ENCODE measurements around the gene LDLRAD3.
"Not testable (repeated sequence)": the region's sequence is repeated elsewhere in the genome, so short reads cannot be mapped to it uniquely, and the experiment has no call there.

Gene LDLRAD3

DNA sequence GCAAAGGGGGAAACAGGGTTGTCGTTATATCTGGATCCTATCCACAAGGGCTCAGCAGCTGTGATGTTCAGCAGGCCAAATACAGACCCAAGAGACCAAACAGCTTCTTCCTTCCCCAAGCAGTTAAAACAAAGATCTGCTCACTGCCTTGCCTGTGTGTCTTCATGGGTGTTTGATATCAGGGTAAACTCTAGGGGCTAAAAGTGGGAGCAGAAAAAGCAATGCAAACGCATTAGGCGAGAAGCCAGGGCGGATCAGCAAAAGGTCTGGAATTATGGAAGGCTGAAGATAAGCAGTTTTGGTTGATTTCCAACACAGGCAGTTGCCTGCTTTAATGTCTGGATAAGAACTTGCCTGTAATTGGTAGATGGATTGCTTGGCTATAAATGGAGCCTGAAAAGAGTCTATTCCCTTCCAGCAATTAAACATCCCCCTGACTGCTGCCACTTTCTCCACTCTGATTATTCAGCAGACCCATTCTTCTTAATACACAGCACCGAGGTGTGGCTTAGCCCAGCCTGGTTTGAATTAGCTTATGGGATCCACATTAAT, 219.1 kb downstream of the LDLRAD3 start:
- DNase-seq (ENCODE audit: low spot score) = no peak

DNA sequence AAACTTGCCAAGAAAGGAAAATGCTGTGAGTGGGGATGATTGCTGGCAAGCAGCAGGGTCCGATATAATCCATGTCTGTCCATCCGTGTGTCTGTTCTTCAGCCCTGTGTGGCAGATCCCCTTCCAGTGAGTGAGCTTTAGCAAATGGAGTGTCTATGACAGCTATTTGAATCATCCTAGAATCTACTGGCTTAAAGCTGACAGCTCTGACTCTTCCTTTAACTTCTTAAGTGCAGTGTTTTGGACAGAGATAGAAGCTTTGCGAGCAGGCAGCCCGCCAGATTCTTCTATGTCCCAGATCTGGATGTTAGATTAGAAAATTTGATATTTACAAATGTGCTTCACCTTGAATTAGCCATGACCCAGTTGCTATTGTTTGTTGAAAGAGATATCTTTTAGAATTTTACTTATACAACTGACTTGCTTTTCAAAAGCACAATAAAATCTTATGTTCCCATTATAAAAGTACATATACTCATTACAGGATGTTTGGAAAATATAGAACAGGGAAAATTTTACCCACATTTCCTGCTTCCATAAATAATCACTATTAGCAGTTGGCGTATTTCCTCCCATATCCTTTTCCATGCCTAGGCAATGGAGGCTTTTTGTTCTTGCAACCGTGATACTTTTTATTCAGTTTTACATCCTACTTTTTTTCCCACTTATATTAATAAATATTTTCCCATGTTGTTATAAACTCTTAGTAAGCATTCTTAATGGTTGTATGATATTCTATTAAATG, 220.8 kb downstream of the LDLRAD3 start:
- no peak for DNase-seq (ENCODE audit: low spot score)

DNA sequence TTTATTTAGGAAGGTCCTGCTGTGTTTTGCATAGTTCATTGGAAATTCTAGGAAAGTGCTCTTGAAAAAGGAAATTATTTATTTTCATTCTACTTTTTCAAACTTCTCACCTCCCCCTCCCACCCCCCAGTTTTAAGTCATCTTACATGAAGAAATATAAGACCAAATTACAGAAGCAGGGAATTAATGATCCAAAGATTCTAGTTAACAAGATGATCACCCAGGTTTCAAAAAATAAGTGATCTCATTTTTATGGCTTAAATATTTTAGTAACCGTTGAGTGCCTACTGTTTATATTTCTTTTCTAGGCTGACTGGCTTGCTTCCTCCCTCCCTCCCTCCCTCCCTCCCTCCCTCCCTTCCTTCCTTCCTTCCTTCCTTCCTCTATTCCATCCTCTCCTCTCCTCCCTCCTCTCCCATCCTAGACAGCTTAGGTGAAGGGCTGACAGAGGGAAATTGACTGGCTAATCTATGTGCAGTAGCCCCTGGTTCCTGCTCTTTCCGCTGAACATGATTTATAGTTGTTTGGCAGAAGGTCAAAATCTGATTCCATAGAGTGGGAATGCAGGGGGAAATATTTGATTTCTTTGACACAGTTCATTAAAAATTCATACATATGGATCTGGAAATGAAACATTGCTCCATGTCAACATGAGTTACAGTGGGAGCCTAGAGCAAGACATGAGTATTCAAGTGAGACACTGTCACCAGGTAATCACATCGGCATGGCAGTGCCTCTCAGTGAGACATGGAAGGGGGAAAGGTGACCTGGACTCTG, 221.9 kb downstream of the LDLRAD3 start:
- no peak for DNase-seq (ENCODE audit: low spot score)

DNA sequence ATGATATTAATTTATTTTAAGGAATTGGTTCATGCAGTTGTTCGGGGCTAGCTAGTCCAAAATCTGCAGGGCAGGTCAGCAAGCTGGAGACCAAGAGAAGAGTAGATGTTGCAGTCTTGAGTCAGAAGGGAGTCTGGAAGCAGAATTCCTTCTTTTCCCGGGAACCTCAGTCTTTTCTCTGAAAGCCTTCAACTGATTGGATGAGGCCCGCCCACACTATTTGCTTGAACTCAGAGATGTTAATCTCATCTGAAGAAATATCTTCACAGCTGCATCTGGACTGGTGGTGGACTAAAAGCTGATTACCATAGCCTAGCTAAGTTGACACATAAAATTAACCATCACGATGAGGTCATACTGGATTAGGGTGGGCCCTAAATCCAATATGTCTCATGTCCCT, 223.2 kb downstream of the LDLRAD3 start:
- no peak for DNase-seq (ENCODE audit: low spot score)

DNA sequence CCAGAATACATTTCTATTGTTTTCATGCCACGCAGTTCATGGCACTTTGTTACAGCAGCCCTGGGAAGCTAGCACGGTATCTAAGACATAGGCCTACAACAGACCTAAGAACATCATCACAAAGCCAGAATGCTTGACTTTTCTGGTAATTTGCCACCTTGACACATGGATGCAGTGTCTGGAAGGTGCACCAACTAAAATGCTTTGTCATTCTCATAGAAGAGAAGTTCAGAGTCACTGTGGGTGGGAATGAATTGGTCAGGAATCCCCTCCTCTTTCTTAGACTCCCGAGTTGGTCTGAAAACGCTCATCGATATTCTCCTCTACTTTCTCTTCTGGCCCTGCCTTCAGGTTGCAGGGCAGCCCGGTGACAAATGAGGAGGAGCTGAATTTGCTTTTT, 223.9 kb downstream of the LDLRAD3 start:
- no peak for DNase-seq (ENCODE audit: low spot score)

DNA sequence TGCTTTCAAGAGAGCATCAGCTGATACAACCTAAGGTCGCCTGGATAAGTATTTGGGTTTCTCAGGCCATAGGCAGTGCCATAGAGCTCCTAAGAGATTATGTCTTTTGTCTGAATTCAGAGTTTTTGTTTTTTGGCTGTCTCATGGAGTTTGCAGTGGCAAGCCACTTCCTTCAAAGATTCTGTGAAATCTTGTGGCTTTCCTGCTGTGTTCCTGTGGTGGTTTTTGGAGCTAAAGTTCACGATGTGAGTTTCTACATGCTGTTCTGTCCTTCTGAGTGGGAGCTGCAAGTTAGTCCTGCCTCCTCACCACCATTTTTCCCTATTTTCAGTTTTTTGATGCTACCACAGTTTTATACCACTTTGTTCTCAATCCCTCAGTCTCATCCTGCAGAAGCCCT, 234.0 kb downstream of the LDLRAD3 start:
- no peak for DNase-seq (ENCODE audit: low spot score)

DNA sequence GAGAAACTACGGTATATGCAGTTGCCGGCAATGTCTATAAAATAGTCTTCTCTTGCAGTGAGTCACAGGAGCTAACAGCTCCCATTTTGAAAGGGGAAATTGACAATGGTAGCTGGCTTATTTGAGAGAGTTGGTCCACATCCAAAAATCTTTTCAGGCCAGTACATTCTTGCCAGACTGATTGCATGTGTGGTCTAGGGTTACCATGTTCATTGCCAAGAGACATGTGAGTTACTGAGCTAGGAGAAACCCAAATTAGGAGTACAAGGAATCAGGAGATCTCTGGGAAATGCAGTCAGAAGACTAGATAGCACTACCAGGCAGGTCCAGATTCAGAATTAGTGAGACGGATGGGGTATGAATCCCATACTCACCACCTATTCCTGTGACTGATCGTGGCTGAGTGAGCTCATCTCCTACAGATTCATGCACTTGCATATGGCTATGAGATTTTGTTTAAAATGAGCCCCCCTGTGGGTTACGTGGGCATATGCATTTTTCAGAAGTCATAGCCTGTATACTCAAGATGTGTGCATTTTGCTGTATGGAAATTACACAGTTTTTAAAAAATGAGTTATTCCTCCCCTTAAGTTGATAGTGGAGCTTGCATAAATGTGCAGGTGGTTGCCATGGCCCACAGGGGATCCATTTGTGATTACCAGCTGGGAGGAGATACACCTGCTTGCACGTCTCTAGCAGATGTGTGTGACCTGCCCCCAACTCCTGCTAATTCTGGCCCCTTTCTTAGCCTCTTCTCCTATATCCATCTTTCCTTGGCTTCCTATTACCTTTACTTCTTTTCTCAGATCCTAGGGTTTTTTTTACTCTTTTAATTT, 242.7 kb downstream of the LDLRAD3 start:
- no peak for DNase-seq (ENCODE audit: low spot score)

DNA sequence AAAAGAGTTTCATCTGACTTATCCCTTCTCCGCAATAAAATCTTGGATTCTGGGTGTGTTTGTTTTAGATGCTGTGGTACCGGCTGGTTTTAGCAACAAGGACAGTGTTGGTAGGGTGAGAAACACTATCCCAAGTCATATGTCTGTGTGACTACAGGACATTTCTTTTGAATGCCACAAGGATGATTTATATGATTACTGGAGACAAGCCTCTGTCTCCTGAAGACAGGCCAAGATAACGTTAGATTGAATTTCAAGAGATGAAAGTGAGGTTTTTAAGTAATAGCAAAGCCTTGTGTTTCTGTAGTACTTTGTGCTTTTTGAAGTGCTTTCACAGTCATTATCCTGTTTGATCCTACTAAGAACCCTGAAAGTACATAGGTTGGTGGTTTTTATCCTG, 243.8 kb downstream of the LDLRAD3 start:
- no peak for DNase-seq (ENCODE audit: low spot score)

DNA sequence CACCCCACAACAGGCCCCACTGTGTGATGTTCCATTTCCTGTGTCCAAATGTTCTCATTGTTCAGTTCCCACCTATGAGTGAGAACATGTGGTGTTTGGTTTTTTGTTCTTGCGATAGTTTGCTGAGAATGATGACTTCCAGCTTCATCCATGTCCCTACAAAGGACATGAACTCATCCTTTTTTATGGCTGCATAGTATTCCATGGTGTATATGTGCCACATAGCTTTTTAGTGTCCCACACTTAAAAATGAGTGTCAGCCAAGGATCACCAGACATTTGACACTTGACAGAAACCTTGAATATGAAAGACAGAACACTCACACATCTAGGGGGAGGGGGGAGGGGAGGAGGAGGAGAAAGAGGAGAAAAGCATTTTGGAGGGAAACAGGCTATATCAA, 245.9 kb downstream of the LDLRAD3 start:
- DNase-seq (ENCODE audit: low spot score) = not testable (repeated sequence)

DNA sequence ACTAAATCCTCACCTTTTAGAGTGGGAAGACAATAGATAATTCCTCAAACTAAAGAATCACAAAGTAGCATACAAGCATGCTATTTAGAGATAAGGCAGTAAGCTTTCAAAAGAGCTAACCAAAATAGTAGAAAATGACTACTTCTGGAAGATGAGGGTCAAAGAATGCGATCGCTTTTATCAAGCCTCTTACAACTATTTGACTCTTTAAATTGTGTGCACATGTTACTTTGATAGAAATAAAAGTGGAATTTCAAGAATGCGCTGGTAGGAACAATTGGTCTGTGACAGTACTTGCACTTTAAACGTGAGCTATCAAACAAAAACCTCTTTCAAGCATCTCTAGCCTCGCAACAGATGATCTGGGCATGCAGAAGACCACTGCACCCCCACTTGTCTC, 248.1 kb downstream of the LDLRAD3 start:
- DNase-seq (ENCODE audit: low spot score) = no peak

DNA sequence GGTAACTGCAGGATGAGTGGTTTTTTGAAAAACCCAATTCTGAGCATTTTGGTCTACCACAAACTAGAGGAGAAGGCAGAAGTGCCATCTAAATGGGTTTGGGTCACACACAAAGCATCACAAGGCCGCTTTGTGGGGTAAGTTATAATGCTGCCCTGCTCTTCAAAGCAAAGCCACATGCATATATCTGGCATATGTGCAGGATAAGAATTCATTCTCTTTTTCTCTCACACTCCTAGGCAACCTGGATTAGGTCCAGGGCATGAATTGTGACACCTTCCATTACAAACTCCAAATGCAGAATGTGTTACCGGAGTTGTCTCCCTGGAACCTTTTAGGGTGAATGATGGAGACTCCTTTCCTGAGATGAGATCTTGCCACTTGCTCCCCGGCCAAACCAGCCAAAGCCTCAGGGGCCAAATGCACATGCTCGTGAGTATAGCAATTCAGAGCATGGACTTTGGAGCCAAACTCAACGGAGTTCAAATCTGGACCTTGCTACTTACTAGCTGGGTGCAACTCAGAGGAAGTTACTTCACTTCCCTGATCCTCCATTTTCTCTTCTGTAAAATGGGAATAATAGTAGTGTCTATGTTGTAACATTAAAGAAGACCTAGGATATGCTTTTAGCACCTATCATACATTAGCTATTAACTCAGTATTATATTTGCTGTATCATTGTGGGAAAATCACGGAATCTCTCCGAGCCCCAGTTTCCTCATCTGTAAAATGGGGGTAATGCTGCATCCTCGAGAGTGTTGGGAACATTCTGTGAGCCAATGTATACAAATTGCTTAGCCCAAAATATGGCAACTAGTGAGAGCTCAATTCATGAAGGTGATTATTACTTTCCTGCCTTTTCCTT, 248.8 kb downstream of the LDLRAD3 start:
- no peak for DNase-seq (ENCODE audit: low spot score)

DNA sequence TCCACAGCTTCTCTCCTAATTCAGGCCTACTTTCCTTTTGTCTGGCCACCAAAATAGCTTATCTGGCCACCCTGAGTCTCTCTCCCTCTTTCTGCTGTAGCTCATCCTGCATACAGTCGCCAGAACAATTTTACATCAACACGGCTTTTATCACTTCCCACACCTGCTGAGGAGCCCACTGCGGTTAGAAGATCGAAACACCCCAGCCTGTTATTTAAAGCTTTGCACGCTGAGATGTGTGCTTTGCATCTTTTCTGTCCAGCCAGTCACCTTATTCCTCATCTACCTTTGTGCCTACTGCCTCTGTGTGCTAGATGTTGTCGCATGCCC, 249.4 kb downstream of the LDLRAD3 start:
- DNase-seq (ENCODE audit: low spot score) = no peak

DNA sequence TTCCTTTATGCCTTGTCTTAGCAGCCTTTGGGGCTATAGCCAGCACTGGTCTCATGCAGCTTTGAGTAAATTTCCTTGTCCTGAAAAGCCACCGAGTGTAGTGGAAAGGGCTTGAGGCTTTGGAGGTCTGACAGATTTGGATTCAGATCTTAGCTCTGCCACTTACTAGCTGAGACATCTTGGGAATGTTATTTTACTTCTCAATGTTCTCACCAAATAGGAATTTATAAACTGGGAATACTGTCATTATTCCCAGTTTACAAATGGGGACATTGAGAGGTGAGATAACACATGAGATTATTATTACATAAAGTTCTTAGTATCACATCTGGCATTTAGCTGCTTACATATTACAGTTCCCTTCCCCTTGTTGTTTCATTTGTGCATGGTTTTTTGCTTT, 249.9 kb downstream of the LDLRAD3 start:
- no peak for DNase-seq (ENCODE audit: low spot score)

DNA sequence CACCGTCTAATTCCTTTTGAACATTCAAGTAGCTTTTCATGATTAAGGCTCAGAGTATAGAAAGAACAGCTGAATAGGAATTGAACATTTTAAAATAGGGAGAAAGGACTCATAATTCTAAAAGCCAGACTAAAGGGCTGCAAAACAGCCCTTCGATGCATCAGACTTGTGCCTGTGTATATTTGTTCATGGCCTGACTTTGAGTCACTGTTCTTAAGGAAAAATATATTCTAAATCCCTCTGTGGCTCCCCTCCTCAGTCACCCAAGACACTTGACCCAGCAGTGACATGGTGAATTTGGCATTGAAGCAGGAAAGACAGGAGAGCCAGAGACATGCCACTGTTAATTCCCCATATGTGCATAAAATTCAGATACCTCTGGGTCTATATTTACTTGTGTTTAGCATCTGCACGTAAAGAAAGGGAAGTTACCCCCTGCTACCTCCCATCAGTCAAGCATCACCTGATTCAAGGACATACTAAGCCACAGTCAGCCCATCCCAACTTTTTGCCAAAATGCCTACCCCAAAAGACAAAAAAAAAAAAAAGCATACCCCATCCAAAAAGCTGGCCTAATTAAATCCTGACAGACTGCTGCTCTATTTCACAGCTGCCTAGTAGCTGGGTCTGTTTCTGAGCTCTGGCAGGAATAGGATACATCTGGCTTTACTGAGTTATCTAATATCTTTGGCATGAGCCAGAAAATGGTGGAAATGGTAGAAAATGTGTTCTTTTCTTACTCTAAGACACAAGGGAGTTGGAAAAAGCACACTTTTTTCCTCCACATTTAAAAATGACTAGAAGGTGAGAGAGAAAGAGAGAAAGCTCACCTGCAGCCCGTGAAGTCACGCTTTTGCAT, 251.9 kb downstream of the LDLRAD3 start:
- DNase-seq (ENCODE audit: low spot score) = no peak

DNA sequence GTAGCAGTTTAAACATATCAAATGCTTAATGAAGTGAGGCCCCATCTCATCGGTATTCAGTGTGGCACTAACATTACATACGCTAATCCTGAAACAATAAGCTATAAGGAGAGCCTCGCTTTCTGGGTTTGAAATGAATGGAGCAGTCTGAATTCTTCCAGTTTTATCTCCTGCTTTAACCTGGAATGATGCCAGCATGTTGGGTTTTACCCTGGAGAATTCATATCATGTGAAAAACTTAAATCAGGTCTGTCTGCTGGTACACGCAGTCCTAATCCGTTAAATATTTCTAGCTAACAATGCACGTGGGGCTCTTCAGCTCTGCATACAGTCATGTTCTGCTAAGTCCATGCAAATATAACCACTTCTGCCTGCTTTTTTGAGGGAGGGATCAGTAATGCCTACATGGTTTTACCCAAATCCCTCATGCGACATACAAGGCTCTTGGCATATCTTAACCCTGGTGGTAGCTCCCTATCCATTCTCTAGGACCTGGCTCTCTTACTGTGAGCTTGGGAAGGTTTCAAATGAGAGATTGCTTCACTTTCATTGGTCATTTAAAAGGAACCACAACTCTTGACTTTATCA, 252.6 kb downstream of the LDLRAD3 start:
- no peak for DNase-seq (ENCODE audit: low spot score)

DNA sequence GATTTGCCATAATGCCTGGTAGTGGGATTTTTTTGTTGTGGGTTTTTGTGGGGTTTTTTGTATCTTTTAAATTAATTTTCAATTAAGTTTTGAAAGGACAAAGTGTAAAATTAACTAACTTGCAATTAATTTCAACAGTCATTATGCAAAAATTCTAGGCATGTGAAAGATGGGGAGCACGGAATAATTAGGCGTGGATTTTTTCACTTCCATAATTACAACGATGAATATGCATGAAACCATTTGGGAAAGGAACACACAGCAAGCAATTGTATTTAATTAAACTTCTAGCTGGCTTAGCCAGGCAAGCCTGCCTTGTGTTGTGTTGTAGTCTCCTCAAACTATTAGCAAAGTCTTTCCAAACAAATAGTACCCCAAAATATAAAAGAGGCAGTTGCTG, 257.5 kb downstream of the LDLRAD3 start:
- no peak for DNase-seq (ENCODE audit: low spot score)

DNA sequence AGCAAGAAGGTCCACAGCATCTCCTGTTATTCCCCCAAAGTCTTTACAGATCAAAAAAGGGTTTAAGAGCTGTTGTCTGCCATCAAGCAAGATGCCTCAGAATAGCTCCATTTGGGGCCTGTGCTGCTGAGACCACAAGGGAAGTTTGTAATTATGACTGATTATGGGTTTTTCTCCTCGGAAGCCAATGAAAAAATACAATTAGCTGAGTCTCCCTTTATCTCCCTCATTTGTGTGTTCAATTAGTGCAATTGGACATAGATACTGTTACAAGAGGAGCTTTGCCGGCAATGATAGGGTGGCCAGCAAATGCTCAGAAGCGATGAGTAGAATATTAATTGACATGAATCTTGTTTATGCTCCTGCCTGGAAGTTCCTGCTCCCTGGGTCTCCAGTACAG, 261.7 kb downstream of the LDLRAD3 start:
- no peak for DNase-seq (ENCODE audit: low spot score)

DNA sequence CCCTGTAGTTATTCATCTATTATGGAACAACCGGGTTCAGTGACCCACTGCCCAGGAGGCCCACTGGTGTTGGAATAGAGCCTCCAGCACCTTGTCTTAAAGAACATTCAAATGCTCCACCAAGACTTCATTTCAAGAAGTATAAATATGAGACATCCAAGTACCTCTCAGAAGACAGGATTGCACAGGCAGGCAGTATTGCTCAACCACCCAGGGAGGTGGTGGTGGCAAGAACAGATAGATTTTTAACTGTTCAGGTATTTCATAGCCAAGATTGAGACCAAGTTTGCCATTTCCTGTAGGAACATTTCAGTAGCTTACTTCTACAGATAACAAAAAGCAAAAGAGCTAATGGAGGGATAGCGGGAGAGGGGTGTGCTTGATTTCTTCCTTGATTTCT, 266.7 kb downstream of the LDLRAD3 start:
- no peak for DNase-seq (ENCODE audit: low spot score)

DNA sequence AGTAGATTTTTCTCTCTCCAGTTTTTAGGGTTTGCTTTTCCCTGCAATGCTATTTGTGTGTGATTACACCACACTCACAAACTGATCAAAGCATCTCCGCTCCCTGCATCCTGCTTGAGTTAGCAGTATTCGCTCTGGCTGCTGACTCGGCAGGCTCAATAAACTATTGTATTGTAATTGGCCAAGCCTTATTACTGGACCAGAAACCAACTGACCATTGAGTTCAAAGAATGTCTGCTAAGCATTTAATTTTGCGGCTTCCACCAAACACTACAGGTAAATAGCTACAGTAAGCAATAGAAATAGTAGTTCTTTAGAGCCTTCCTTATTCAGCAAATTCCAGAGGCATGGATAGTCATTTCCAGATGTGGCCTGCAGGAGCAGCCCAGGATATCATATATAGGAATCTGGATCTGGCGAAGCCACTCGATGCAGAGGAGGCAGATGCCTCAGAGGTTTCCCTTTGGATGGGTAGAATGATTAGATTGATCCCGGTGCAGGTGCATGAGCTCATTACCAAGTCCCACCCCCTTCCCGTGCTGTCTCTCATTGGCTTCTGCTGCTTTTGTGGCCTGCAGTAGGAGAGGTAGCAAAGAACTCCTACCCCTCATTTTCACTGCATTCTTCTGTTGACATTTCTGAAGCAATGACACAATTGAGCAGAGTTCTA, 268.0 kb downstream of the LDLRAD3 start:
- DNase-seq (ENCODE audit: low spot score) = no peak

Data from NAMALWA (cell line).